Thoracic aorta (tissue), 2 donors: ENCODE data around the gene EXD2. TPM values are rescaled to one million over a fixed set of nuclear protein-coding genes. Genes with fewer than 3 reads are reported as not detected.

ENCODE experiments used
- ATAC-seq: fragments of 150-250 bp; one replicate; pipeline ENCODE4 v1.8.0; 2017; ENCODE audit warnings: low read depth; ENCODE audit not compliant: insufficient number of reproducible peaks, low FRiP score
- DNase-seq: peaks from one replicate; pipeline ENCODE4 v3.0.0-alpha.2; 2020; ENCODE audit warnings: low spot score
- H3K27ac ChIP-seq, 2 donors: fragments of 200-600 bp; sonication (generic); 1 replicate in 1 of 2; 2 replicates in 1 of 2; pipeline ENCODE4 v1.5.1; 2016; ENCODE audit warnings: mild to moderate bottlenecking in 2 of 2, moderate library complexity in 2 of 2
- H3K27me3 ChIP-seq: fragments of 200-600 bp; sonication (generic); replicated peaks from 2 replicates; pipeline ENCODE4 v1.6.0; 2016; ENCODE audit warnings: mild to moderate bottlenecking; ENCODE audit not compliant: insufficient read depth
- H3K36me3 ChIP-seq: fragments of 200-600 bp; sonication (generic); one replicate; pipeline ENCODE4 v1.5.1; 2016
- H3K4me1 ChIP-seq, 2 donors: fragments of 200-600 bp; sonication (generic); 1 replicate in 1 of 2; 2 replicates in 1 of 2; pipeline versions ENCODE4 v1.5.1 to v1.6.0; 2016; ENCODE audit warnings: low read depth in 2 of 2, mild to moderate bottlenecking in 1 of 2; ENCODE audit not compliant: control insufficient read depth in 1 of 2
- H3K4me3 ChIP-seq: fragments of 200-600 bp; sonication (generic); 2 replicates; pipeline ENCODE4 v1.5.1; 2016; ENCODE audit warnings: mild to moderate bottlenecking
- H3K9me3 ChIP-seq: fragments of 200-600 bp; sonication (generic); 2 replicates; pipeline ENCODE4 v1.5.1; 2016
- total RNA-seq, 2 donors: library from RNA; depleted of rRNA; stranded (reverse); fragments of >200 nt; gene quantifications; one replicate each; pipeline versions ENCODE4 v1.1.0 to v1.2.3, GENCODE V29; 2016
- TF ChIP-seq, protein P1 (sequence below): fragments of 200-600 bp; sonication (generic); IDR thresholded peaks from one replicate; pipeline ENCODE4 v1.5.1; 2019; ENCODE audit warnings: antibody characterized with exemption

EXD2 gene
- total RNA-seq, 2 donors from 2014 or later: 10.4 to 10.9 TPM

DNA sequence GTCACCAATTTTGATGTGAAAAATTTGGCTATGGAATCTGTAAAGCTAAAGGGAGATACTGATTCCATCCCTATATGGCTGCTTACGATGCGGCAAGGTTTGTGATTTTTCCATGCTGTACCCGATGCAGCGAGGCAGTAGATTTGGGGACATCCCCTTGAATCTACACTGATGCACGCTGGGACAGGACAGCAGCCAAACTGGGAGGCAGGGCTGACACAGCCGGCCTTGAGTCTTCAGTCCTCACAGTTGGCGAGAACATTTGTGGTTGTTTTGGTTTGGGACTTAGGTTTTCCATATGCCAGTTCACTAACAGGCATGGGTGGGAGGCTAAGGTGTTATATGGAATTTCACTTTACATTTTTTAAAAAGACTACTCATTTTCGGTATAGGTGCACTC is 72.5 kb downstream of the EXD2 start:
- TF ChIP-seq, protein P1, sequence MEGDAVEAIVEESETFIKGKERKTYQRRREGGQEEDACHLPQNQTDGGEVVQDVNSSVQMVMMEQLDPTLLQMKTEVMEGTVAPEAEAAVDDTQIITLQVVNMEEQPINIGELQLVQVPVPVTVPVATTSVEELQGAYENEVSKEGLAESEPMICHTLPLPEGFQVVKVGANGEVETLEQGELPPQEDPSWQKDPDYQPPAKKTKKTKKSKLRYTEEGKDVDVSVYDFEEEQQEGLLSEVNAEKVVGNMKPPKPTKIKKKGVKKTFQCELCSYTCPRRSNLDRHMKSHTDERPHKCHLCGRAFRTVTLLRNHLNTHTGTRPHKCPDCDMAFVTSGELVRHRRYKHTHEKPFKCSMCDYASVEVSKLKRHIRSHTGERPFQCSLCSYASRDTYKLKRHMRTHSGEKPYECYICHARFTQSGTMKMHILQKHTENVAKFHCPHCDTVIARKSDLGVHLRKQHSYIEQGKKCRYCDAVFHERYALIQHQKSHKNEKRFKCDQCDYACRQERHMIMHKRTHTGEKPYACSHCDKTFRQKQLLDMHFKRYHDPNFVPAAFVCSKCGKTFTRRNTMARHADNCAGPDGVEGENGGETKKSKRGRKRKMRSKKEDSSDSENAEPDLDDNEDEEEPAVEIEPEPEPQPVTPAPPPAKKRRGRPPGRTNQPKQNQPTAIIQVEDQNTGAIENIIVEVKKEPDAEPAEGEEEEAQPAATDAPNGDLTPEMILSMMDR: no peak
- Histone ChIP-seq H3K9me3 (no peaks in the 10 kb centered on the region), H3K4me3 (peak overlapping the region; percentile 27), H3K4me1 (peaks cover 12 to 54% of the 10 kb centered on the region in 2 donors), H3K27ac (peak overlapping the region; percentile 60 to 70), H3K36me3 (no peaks in the 10 kb centered on the region), H3K27me3 (no peaks in the 10 kb centered on the region)
- DNase-seq (no peak), ATAC-seq (no peak)

DNA sequence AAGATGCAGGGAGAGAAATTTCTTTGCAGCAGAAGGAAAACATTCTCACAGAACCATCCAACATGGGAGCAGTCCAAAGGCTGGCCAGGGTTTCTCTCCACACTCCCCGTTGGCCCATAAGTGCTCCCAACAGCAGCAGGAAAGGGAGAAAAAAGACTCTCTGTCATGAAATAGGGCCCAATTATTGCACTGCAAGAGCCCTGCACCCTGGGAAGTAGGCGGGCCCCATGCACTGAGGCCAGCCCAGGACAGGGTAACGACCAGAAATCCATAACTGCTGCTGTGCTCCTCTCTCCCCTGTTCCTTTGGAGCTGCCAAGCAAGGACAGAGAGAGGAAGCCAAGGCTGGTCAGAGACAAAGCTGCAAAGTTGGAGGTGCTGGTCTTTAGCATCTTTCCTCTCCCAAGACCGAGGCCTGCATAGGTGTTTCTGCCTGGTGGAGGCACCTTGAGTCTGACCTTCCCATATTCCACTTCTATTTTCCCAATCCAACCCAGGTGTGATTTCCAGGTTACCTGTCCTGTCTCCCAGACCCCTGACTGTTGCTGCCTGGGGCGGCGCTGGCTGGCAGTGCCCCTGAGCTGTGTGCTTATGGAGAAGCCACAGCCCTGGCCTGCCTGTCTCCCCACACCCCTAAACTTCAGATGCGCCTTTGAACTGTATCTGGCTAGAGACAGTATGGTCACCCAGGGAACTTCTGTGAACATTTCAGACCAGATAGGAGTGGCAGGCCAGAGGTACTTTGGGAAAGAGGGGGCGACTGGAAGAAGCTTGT is 75.5 kb downstream of the EXD2 start:
- Histone ChIP-seq H3K4me3 (no peak overlapping the region), H3K27ac (no peak overlapping the region), H3K9me3 (no peaks in the 10 kb centered on the region), H3K4me1 (peaks cover 8 to 31% of the 10 kb centered on the region in 2 donors), H3K36me3 (no peaks in the 10 kb centered on the region), H3K27me3 (no peaks in the 10 kb centered on the region)
- DNase-seq (no peak), ATAC-seq (no peak)
- TF ChIP-seq, protein P1: no peak

DNA sequence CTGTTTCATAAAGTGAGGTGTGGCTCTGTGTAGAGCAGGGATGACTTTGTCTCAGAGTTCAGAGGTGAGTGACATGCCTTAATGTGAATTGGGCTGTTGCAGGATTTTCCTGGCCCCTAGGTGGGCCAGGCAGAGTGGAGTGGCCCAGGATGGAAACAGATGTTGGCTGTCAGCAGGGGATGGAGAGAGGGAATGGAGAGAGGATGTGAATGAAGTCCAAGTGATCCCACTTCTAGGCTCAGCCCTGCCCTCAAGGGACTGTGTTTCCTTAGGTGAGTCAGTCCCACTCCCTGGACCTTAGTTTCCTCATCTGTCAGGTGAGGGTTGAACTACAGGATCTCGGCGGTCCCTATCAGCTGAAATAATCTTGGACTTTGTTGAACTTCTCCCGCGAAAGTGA is 76.2 kb downstream of the EXD2 start:
- ATAC-seq (no peak), DNase-seq (no peak)
- TF ChIP-seq, protein P1: no peak
- Histone ChIP-seq H3K4me3 (no peak overlapping the region), H3K27ac (no peak overlapping the region), H3K4me1 (peaks cover 8 to 24% of the 10 kb centered on the region in 2 donors), H3K27me3 (no peaks in the 10 kb centered on the region), H3K9me3 (no peaks in the 10 kb centered on the region), H3K36me3 (no peaks in the 10 kb centered on the region)

DNA sequence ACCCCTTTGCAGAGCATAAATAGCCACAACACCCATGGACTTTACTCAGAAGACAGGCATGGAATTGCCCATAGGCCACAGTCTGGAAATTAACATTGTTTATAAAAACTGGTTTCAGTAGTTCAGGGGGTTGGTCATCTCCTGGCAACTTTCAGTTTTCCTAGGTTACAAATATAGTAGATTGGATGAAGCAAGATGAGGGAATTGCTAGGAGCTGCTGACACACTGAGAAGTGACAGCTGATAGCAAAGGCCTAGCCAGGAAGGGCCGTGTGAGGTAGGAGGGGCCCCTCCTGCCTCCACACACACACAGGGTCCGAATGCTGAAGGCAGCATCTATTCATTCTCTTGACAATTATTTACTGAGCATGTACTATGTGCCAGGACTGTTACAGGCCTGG is 76.9 kb downstream of the EXD2 start:
- TF ChIP-seq, protein P1: no peak
- peaks cover 1 to 16% of the 10 kb centered on the region in 2 donors for H3K4me1 ChIP-seq
- no peaks in the 10 kb centered on the region for H3K36me3 ChIP-seq
- H3K27ac ChIP-seq: peak overlapping the region in 1 of 2 donors; percentile 56
- no peak for ATAC-seq
- no peak overlapping the region for H3K4me3 ChIP-seq
- H3K9me3 ChIP-seq: no peaks in the 10 kb centered on the region
- H3K27me3 ChIP-seq: no peaks in the 10 kb centered on the region
- DNase-seq: no peak

DNA sequence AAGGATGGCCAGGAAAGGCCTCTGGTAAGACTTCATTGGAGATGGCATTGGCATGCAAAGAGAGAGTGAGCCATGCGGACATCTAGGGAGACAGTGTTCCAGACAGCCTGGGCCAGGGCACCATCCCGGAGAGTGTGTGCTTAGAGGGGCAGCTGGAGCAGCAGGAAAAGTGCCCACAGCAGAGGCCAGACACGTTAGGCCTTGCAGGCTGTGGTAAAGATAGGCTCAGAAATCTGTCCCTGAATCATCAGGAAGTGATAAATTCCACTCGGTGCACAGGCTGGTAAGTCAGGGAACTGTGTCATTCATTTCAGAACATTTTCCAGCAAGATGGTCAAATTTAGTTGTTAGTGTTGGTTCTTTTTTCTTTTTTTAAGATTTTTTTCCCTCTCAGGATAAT is 77.5 kb downstream of the EXD2 start:
- TF ChIP-seq, protein P1: no peak
- Histone ChIP-seq H3K27ac (peak overlapping the region in 1 of 2 donors; percentile 56), H3K36me3 (no peaks in the 10 kb centered on the region), H3K9me3 (no peaks in the 10 kb centered on the region), H3K4me3 (no peak overlapping the region), H3K27me3 (no peaks in the 10 kb centered on the region), H3K4me1 (peaks cover 0 to 11% of the 10 kb centered on the region in 2 donors)
- no peak for DNase-seq
- no peak for ATAC-seq
